Activated CD8-positive, alpha-beta T cell treated with anti-CD3 and anti-CD28 coated beads for 36 hours (primary cell): ENCODE data around the gene PCBD2. TPM values are rescaled to one million over a fixed set of nuclear protein-coding genes. Genes with fewer than 3 reads are reported as not detected.
"Not testable (repeated sequence)": the region's sequence is repeated elsewhere in the genome, so short reads cannot be mapped to it uniquely, and the experiment has no call there.

Source experiments
- ATAC-seq: fragments of 200-7000 bp; cut with Tn5 transposase; one replicate; pipeline ENCODE4 v1.10.0; 2021; ENCODE audit warnings: mild to moderate bottlenecking, moderate library complexity
- CTCF ChIA-PET: fragments of 350-600 bp; sonication (Branson Sonifier 250); formaldehyde crosslinking; loops from one replicate; lab custom pipeline; 2021; ENCODE audit warnings: antibody characterized with exemption; lab: Charles Lee
- POLR2A ChIA-PET: fragments of 350-600 bp; sonication (Branson Sonifier 250); formaldehyde crosslinking; loops from one replicate; lab custom pipeline; 2021; ENCODE audit warnings: antibody characterized with exemption; lab: Charles Lee
- DNase-seq: peaks from one replicate; pipeline ENCODE4 v3.0.0-alpha.2; 2020
- H3K27ac Mint-ChIP-seq: one replicate; pipeline ENCODE4 v1.8.0; 2021; ENCODE audit warnings: mild to moderate bottlenecking, mixed read lengths
- H3K27me3 Mint-ChIP-seq: one replicate; pipeline ENCODE4 v1.8.0; 2021; ENCODE audit warnings: mixed read lengths
- H3K36me3 Mint-ChIP-seq: one replicate; pipeline ENCODE4 v1.8.0; 2021; ENCODE audit warnings: low read depth, mixed read lengths
- H3K4me1 Mint-ChIP-seq: one replicate; pipeline ENCODE4 v1.8.0; 2021; ENCODE audit warnings: low read depth, mixed read lengths
- H3K4me3 Mint-ChIP-seq: one replicate; pipeline ENCODE4 v1.8.0; 2021; ENCODE audit warnings: mild to moderate bottlenecking, moderate library complexity, mixed read lengths
- H3K9me3 Mint-ChIP-seq: one replicate; pipeline ENCODE4 v1.8.0; 2021; ENCODE audit warnings: mixed read lengths
- intact Hi-C: fragments of 100-400 bp; cut with micrococcal nuclease; formaldehyde crosslinking; loops from one replicate; pipeline ENCODE4 v1.10.0; 2022
- total RNA-seq, 2 experiments: library from RNA; stranded (reverse); gene quantifications; one replicate each; pipeline ENCODE4 v1.2.3, GENCODE V29; 2021
- TF ChIP-seq, protein P1 (sequence below): fragments of 200-600 bp; IDR thresholded peaks from one replicate; pipeline ENCODE4 v1.8.0; 2022; ENCODE audit warnings: antibody characterized with exemption, mild to moderate bottlenecking

Gene PCBD2
- total RNA-seq, result 1 to 10 TPM; 8.1 to 8.8 TPM

DNA sequence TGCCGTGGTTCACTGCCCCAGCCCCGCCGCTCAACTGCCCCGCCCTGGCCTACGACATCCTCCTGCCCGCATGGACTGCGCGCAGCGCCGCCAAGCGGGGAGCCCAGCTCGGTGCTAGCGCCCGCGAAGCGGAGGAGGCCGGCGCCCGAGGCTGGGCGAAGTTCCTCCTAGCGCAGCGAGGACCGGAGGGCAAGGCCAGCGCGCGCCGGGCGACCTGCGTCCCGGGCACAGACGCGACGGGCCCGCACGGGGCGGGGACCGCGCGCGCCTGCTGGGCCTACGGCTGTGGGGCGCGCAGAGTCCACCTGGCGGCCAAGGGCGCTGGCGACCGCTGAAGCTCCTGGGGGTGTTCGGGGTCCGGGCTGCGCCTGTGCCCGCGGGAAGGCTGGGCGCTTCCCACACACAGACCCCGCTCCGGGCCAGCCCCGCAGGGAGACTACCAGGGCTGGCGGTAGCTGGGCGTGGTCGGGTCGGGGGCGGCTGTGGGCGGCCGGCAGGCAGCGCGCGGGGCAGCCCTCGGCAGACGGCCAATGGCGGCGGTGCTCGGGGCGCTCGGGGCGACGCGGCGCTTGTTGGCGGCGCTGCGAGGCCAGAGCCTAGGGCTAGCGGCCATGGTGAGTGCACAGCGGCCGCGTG is at the start of gene PCBD2:
TSS of gene PCBD2 (plus strand) at position 522 of the 636 bp plus-strand sequence. CDS start at position 531, 9 bp downstream.
- H3K27me3 Mint-ChIP-seq, result no peaks in the 10 kb centered on the region
- H3K27ac Mint-ChIP-seq, result peak within 1 kb of the TSS; percentile 99
- ChIA-PET POLR2A (interaction anchor here (0.6 to 3.4 kb wide), 28 partner anchors 10 to 678 kb away, joined by 3 to 41 read pairs (median 4); partner anchors contain the start of genes C5orf24, CAMLG, DDX46 and PPP2CA), CTCF (interaction anchor here (0.7 to 6.5 kb wide), 27 partner anchors 9 to 600 kb away, joined by 3 to 53 read pairs (median 5); partner anchors contain the start of genes C5orf24, CAMLG, CDKN2AIPNL and SEC24A)
- ATAC-seq (peak; percentile 90), DNase-seq (peak; percentile 94)
- peaks cover 5% of the 10 kb centered on the region for H3K36me3 Mint-ChIP-seq
- peak within 1 kb of the TSS; percentile 92 for H3K4me3 Mint-ChIP-seq
- TF ChIP-seq, protein P1, sequence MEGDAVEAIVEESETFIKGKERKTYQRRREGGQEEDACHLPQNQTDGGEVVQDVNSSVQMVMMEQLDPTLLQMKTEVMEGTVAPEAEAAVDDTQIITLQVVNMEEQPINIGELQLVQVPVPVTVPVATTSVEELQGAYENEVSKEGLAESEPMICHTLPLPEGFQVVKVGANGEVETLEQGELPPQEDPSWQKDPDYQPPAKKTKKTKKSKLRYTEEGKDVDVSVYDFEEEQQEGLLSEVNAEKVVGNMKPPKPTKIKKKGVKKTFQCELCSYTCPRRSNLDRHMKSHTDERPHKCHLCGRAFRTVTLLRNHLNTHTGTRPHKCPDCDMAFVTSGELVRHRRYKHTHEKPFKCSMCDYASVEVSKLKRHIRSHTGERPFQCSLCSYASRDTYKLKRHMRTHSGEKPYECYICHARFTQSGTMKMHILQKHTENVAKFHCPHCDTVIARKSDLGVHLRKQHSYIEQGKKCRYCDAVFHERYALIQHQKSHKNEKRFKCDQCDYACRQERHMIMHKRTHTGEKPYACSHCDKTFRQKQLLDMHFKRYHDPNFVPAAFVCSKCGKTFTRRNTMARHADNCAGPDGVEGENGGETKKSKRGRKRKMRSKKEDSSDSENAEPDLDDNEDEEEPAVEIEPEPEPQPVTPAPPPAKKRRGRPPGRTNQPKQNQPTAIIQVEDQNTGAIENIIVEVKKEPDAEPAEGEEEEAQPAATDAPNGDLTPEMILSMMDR, result peak; percentile 82
- peaks cover 17% of the 10 kb centered on the region for H3K4me1 Mint-ChIP-seq
- intact Hi-C loops, result loop anchor here (5.0 kb wide), 1 partner anchor 57 kb away; the partner anchor contains the start of gene C5orf24
- H3K9me3 Mint-ChIP-seq, result no peaks in the 10 kb centered on the region

DNA sequence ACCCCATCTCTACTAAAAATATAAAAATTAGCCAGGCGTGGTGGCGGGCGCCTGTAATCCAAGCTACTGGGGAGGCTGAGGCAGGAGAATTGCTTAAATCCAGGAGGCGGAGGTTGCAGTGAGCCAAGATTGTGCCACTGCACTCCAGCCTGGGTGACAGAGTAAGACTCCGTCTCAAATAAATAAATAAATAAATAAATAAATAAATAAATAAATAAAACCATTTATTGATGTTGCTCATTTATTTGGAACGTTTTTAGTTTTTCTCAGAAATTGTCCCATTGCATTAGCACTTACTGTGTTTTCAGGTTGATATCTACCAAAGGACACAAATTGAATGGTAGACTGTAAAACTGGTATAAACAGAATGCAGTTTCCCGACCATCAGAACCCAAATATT is 48.5 kb upstream of the PCBD2 start:
- intact Hi-C loops, CTCF ChIA-PET, ATAC-seq, H3K9me3 Mint-ChIP-seq, H3K27me3 Mint-ChIP-seq, H3K4me3 Mint-ChIP-seq, H3K27ac Mint-ChIP-seq, DNase-seq: not testable (repeated sequence)
- Mint-ChIP-seq H3K36me3 (peaks cover 29% of the 10 kb centered on the region), H3K4me1 (peaks cover 22% of the 10 kb centered on the region)
- POLR2A ChIA-PET, result interaction anchor here (2.0 kb wide), 1 partner anchor 10 kb away, joined by 8 read pairs; no protein-coding TSS in a partner anchor

DNA sequence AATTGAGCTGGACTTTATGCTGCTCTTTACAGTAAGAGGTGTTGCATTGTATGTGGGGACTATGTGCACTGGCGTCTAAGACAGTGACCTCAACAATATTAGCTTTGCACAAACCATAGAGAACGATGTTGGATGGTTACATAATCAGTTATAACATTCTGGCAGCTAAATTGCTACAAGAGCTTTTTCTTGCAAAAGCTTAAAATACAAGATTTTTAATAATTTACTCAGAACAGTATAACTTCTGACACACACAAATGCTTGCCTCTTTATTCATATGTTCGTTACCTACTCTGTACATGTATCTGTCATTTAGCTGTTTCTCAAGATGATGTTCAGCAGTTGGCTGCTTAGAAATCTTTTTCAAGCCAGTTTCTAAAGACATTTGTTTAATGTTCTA is 47.5 kb upstream of the PCBD2 start:
- POLR2A ChIA-PET, result interaction anchor here (0.8 kb wide), 1 partner anchor 10 kb away, joined by 4 read pairs; no protein-coding TSS in a partner anchor
- no peak for DNase-seq
- Mint-ChIP-seq H3K4me3 (no peak overlapping the region), H3K36me3 (peaks cover 23% of the 10 kb centered on the region), H3K27ac (no peak overlapping the region), H3K4me1 (peaks cover 18% of the 10 kb centered on the region), H3K9me3 (no peaks in the 10 kb centered on the region), H3K27me3 (no peaks in the 10 kb centered on the region)
- TF ChIP-seq, protein P1, result no peak
- no peak for ATAC-seq
- CTCF ChIA-PET, result no interaction called here
- intact Hi-C loops, result no loop called here

DNA sequence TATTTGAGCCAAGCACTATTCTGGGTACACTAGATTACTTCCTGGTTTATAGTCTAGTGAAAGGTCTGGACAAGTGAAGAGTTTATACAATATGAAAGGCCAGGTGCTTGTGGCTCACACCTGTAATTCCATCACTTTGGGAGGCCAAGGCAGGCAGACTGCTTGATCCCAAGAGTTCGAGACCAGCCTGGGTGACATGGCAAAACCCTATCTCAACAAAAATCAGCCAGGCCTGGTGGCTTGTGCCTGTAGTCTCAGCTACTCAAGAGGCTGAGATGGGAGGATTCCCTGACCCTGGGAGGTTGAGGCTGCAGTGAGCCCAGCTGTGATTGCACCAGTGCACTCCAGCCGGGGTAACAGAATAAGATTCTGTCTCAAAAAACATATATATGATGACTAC is 40.2 kb upstream of the PCBD2 start:
- no peak overlapping the region for H3K4me3 Mint-ChIP-seq
- H3K4me1 Mint-ChIP-seq, result no peaks in the 10 kb centered on the region
- ChIA-PET CTCF (no interaction called here), POLR2A (interaction anchor here (0.9 to 1.7 kb wide), 4 partner anchors 9 to 40 kb away, joined by 3 to 5 read pairs (median 3); partner anchors contain the start of genes PCBD2 and TXNDC15)
- no peak for DNase-seq
- TF ChIP-seq, protein P1, result no peak
- ATAC-seq, result no peak
- no peak overlapping the region for H3K27ac Mint-ChIP-seq
- intact Hi-C loops, result no loop called here
- no peaks in the 10 kb centered on the region for H3K27me3 Mint-ChIP-seq
- H3K36me3 Mint-ChIP-seq, result peaks cover 4% of the 10 kb centered on the region
- H3K9me3 Mint-ChIP-seq, result no peaks in the 10 kb centered on the region

DNA sequence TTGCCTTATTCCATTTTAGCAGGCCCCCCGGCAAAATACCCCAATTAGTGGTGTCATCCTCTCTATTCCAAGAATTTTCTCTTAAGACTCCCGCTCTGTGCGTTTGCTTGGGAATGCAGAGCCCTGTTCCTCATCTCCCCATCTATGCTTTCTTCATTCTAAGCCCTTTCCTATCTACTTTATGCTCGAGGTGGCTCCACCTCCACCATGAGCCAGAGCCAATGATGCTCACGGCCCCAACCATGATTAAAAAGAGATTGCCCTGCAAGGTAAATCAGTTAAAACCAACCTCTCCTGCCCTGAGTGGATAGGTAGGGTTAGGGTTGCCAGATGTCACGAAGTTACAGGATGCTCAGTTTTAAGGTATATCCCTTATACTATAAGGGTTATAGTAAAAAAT is 31.4 kb upstream of the PCBD2 start:
- peak; percentile 15 for ATAC-seq
- peak overlapping the region; percentile 85 for H3K4me3 Mint-ChIP-seq
- TF ChIP-seq, protein P1, result no peak
- no peaks in the 10 kb centered on the region for H3K9me3 Mint-ChIP-seq
- peak; percentile 54 for DNase-seq
- H3K4me1 Mint-ChIP-seq, result peaks cover 32% of the 10 kb centered on the region
- peak overlapping the region; percentile 94 for H3K27ac Mint-ChIP-seq
- ChIA-PET CTCF (interaction anchor here (0.9 to 2.9 kb wide), 5 partner anchors 11 to 34 kb away, joined by 3 to 8 read pairs (median 4); partner anchors contain the start of genes C5orf24 and PCBD2), POLR2A (interaction anchor here (0.7 to 3.3 kb wide), 13 partner anchors 8 to 37 kb away, joined by 3 to 19 read pairs (median 5); partner anchors contain the start of genes C5orf24 and PCBD2)
- no peaks in the 10 kb centered on the region for H3K27me3 Mint-ChIP-seq
- intact Hi-C loops, result no loop called here
- H3K36me3 Mint-ChIP-seq, result peaks cover 4% of the 10 kb centered on the region
